IPS-NIHi11 (cell line): ENCODE results near the gene NEB.
A peak's percentile ranks its signal among the peaks of the same experiment; 100 is the strongest.
"Not testable (repeated sequence)": the region's sequence is repeated elsewhere in the genome, so short reads cannot be mapped to it uniquely, and the experiment has no call there.

ENCODE experiments used
- DNase-seq: peaks from one replicate; pipeline ENCODE4 v3.0.0; 2012; ENCODE audit warnings: mixed read lengths, low spot score

The NEB gene

DNA sequence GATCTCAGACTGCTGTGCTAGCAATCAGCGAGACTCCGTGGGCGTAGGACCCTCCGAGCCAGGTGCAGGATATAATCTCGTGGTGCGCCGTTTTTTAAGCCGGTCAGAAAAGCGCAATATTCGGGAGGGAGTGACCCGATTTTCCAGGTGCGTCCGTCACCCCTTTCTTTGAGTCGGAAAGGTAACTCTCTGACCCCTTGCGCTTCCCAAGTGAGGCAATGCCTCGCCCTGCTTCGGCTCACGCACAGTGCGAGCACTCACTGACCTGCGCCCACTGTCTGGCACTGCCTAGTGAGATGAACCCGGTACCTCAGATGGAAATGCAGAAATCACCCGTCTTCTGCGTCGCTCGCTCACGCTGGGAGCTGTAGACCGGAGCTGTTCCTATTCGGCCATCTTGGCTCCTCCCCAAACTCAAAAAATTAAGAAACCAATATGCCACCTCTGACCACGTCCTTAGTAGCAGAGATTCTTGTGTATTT is 29.8 kb downstream of the NEB start:
- DNase-seq: not testable (repeated sequence)

GRCh38 chr2:151698134-151698533 is 36.1 kb downstream of the NEB start:
- not testable (repeated sequence) for DNase-seq

- no peak for DNase-seq
Measured at GRCh38 chr2:151695778-151696177, 38.5 kb downstream of the NEB start.

- DNase-seq: no peak
Measured at GRCh38 chr2:151691631-151692030, 42.6 kb downstream of the NEB start.

GRCh38 chr2:151688719-151689118 is 45.6 kb downstream of the NEB start:
- DNase-seq: no peak

DNA sequence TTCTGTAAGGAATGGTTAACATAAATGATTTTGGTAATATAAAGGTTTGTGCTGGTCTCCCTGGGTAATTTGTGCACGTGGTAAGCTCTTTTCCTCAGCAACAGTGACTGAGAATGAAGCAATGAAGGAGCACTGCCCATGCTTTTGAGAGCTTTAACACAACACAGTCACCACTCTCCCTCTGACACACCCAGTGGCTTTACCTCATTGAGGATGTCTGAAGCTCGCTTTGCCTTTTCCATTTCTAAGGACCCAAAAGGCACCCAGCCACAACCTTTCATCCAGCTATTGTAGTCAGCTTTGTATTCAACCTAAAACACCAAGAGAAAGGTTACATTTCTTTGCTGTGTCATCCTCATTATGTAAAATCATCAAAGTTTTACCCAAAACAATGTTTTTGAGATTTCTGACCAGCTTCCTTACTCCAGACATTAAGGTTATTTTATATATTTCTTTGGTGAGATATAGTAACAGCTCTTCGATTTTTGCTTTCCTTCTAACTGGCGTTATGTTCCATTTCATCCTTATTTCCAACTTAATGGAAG is 51.7 kb downstream of the NEB start:
- DNase-seq: no peak

GRCh38 chr2:151681051-151681450 is 53.2 kb downstream of the NEB start:
- no peak for DNase-seq

DNA sequence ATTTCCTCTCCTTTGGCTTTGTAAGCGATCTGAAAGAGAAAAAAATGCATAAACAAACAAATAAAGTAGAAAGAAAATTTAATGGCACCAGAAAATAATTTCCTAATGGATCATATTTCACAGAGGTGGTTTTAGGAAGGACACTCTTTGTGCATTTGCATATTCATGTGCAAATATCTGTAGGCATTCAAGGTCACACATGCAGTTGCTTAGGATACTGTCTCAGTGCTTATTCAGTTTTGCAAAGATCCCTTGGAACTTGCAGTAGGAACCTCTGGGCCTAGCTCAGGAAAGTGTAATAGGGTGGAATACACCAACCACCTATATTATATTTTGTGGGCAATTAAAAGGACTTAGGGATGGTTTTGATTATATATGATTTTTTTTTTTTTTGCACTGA is 54.3 kb downstream of the NEB start:
- no peak for DNase-seq

- no peak for DNase-seq
Measured at GRCh38 chr2:151678849-151679248, 55.4 kb downstream of the NEB start.

DNA sequence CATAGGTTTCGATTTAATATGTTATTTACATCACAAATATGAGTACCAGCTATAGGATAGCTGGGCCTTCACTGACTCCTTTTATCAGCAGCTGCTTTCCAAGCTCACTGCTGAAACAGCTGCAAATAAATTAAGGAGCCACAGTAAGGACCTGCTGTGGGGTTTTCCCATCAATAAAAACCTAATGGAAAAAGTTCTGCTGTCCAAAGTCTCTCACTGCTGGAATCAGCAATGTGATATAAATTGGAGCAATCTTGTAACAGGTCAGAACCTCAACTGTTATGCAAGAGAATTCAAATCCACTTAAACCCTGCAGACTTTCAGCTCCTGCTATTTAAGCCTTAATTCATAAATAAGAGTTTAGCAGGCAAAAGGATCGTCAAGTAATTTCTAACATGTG is 61.3 kb downstream of the NEB start:
- DNase-seq: no peak

GRCh38 chr2:151672277-151672676 is 62.0 kb downstream of the NEB start:
- DNase-seq: no peak

- DNase-seq: no peak
Measured at GRCh38 chr2:151670846-151671597, 63.3 kb downstream of the NEB start.

DNA sequence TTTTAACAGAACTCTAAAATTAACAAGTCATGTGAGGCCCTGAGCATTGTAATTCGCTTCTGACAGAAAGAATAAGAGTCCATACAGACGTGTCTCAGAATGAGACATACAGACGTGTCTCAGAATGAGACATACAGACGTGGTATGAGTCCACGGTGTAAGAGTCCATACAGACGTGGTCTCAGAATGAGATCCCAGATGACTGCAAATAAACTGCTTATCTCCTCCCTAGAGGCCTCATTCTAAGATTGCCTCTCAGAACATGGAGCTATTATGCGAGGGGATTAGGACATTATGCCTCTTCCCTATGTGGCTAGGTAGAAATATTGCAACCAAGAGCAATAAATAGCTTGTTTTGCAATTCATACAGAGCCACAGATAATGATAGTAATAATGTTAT is 63.9 kb downstream of the NEB start:
- DNase-seq: no peak

DNA sequence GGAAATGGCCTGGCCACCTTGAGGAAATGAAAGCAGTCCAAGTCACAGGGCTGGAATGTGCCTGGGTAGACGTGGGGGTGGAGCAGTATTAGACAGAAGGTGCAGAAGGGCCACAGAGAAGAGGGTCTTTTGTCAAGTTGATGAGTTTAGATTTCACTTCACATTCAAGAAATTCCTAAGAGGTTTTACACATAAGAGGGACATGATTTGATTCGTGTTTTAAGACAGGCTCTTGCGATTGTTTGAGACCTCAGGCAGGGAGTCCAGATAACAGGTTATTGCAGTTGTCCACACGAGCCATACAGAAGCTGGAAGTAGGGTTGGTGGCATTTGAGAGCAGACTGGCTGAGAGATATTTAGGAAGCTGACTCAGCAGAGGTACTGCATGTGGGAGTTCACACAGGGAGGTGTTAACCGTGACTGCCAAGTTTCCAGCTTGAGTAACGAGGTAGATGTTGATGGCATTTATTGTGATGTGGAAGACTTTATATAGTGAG is 64.6 kb downstream of the NEB start:
- peak; percentile 41 for DNase-seq

GRCh38 chr2:151668737-151669136 is 65.5 kb downstream of the NEB start:
- peak; percentile 41 for DNase-seq

- DNase-seq: no peak
Measured at GRCh38 chr2:151665959-151666358, 68.3 kb downstream of the NEB start.

DNA sequence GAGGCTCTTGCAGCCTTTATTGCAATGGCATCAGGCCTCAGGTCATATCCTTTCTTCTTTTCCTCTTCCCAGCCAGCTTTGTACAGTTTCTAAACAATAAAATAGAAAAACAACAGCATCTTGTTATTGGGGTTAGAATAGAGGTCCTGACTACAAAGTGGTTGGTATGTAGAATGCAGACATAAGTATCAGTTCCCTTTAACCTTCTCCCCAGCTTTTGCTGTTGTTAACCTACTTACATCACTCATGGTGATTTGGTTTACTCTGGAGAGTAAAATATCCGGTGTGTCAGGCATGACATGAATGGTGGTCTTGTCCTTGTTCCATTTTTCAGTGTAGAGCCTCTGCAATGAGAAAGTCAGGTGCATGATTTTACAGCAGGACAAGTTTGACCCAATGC is 69.8 kb downstream of the NEB start:
- DNase-seq: no peak

DNA sequence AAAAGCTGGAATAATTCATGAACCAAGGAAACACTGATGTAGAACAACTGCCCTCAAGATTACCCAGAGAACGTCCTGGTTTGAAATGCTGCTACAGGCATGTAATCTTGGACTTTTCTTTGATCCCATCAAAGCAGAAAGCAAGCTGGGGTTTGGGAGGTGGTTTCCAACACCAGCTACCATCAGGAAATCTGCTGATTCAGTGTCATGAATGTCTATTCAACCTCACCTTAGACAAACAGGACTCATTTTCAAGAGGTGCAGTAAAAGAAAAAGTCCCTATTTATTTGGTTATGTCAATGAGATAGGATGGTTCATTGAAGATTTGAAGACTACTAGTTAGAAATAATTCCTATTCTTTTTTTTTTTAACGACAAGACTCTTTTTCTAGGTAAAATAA is 72.7 kb downstream of the NEB start:
- DNase-seq: no peak

- DNase-seq: no peak
Measured at GRCh38 chr2:151658081-151658480, 76.2 kb downstream of the NEB start.

- no peak for DNase-seq
Measured at GRCh38 chr2:151657667-151658076, 76.6 kb downstream of the NEB start.

DNA sequence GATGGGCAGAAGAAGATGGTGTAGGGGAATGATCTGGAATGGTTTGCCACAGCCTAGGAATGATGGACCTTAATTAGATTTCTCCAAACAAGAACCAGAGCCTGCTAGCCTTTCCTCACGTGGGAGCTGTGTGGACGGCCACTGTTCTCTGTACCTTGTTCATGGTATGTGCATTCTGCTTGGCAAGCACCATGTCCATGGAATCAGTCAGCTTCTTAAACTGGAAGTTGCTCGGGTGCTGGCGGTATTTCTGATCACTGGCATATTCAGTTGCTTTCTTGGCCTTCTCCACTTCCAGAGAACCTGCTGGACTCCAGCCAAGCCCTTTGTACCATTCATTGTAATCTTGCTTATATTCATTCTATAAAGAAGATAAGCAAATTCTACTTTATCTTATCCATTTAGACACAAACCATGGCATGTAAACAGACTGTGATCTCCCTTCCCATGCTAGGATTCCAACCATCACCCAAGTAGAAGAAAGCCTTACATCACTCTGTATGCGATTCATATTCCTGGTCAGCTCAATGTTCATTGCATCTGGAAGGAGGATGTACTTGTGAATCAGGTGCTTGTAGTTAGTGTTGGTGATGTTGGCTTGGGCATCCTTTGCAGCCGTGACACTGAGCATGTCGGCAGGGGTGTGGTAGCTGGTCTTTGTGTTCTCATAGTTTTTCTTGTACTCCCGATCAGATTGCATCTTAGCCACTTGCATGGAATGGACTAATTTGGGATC is 78.4 kb downstream of the NEB start:
- no peak for DNase-seq

DNA sequence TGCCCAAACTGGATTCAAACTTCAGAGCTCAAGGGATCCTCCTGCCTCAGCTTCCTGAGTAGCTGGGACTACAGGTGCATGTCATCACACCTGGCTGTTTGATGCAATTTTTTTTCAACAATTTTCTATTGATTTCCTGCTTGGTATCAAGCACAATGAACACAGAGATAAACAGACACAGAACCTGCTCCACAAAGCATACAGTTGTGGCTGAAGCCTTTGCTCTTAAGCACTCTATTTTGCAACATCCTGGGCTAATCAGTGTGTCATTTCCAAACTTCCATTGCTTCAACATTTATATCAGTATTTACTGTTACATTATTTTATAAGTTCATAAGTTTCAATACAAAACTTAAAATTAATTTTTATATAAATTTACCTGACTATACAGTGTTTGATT is 79.4 kb downstream of the NEB start:
- DNase-seq: no peak

DNA sequence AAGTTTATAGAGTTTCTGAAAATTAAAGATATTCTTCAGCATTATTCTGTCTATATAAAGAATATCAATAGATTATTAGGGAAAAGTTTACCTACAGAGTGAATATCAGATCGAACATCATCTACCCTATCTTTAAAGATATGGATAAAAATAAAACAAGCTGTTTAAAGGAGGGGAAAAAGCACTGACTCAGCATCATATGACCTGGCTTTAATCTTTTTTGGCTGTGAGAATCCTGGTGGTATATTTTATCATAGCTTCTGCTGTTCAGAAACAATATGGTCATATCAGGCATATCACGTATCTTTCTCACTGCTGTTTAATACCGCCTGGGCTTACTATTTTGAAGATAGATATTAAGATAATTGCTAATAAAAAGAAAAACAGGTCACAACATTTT is 80.2 kb downstream of the NEB start:
- no peak for DNase-seq
